ENCODE results near the gene PEAR1. TPM values are rescaled to one million over a fixed set of nuclear protein-coding genes. Genes with fewer than 3 reads are reported as not detected.

The PEAR1 gene
- total and polyA plus RNA-seq, 2 of the 8 experiments (the other 6 are each of a cell fraction or from before 2014, with no cell fraction given), result 0.63 to 0.71 TPM

GRCh38 chr1:156929596-156930238, 36.2 kb downstream of the PEAR1 start (continued):
- TF ChIP-seq CTCF (IDR thresholded peaks at IDR 0.05; ENCODE audit: control extremely low read depth in 1 of 3, insufficient read depth in 1 of 3, low read depth in 1 of 3, low read length in 3 of 3) (no peak), TBP (IDR thresholded peaks at IDR 0.05; ENCODE audit: low read depth, low read length) (no peak), EZH2 (IDR thresholded peaks at IDR 0.05; ENCODE audit: low read depth, low read length, severe bottlenecking) (no peak)
